SK-N-MC (cell line): Measurements from ENCODE around the gene UBTD1.

Experiments used
- EZH2 ChIP-seq: fragments of 200-600 bp; sonication (generic); IDR thresholded peaks from one replicate; pipeline ENCODE4 v1.6.1; 2017; ENCODE audit warnings: antibody characterized with exemption
- FOXP2 ChIP-seq: optimal IDR thresholded peaks from 2 replicates; pipeline ENCODE3; 2011; ENCODE audit warnings: mild to moderate bottlenecking, moderate library complexity; ENCODE audit not compliant: insufficient read depth; ENCODE audit errors: extremely low read length, control extremely low read depth
- POLR2AphosphoS5 ChIP-seq: IDR thresholded peaks from 2 replicates; pipeline ENCODE4 v1.6.1; 2012; ENCODE audit warnings: mild to moderate bottlenecking, low read depth, low read length, borderline replicate concordance

DNA sequence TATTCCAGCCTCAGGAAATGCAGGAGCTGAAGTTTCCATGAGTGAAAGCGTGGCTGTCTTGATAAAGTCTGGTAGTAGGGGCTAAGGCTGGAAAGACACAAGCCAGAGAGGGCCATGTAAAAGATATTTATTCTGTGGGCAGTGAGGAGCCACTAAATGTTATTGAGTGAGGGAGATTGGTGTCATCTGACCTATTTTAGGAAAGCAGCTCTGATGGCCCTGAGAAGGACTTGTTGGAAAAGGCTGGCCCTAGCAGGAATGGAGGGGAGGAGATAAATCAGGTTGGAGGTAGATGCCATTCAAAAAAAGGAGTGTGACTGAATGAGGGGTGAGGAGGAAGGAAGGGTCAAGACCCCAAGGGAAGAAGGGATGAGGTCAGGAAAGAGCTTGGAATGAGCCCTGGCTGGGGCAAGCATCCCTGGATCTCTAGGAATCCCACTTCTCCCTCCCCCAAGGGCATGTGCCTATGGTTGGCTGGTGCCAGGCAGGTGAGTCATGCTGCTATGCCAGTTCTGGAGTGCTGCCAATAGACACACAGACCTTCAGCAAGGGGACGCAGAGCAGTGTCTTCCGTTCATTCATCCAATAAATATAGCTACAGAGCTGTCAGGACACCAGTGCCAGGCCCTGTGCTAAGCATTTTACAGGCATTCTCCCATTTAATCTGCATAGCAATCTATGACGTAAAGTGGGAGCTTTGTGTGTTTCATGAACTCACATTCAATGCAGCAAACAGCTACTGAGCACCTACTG is 75.8 kb downstream of the UBTD1 start:
- TF ChIP-seq EZH2 = no peak
- no peak for TF ChIP-seq POLR2AphosphoS5
- TF ChIP-seq FOXP2 = no peak
